ENCODE measurements around the gene PDIA5. TPM values are rescaled to one million over a fixed set of nuclear protein-coding genes. Genes with fewer than 3 reads are reported as not detected.

PDIA5 gene
- total and polyA plus RNA-seq, 2 of the 4 experiments (the other 2 are of a cell fraction): 19.4 to 42.0 TPM

GRCh38 chr3:123122525-123123315 lies 55.9 kb downstream of the PDIA5 start:
- Histone ChIP-seq H3K4me2 (ENCODE audit: low read depth, low read length) (no peak overlapping the region), H4K8ac (ENCODE audit: low read depth in 2 of 2, low read length in 2 of 2) (no peak overlapping the region), H2BK20ac (ENCODE audit: low read depth, low read length) (no peak overlapping the region), H2BK5ac (ENCODE audit: low read depth, low read length, poor library complexity, severe bottlenecking) (no peak overlapping the region), H3K56ac (ENCODE audit: extremely low read depth, insufficient read depth, low read length) (no peak overlapping the region), H3K4me3 (ENCODE audit: insufficient read depth, low read depth, low read length) (no peak overlapping the region), H3K23ac (ENCODE audit: low read depth, low read length) (no peak overlapping the region), H3K4me1 (ENCODE audit: control insufficient read depth, insufficient read depth, low read length) (peaks cover 3% of the 10 kb centered on the region; the same call in 1 of the 2 replicates), H3K79me1 (ENCODE audit: low read depth in 1 of 2, low read length in 2 of 2) (0 out of 4 replicates have a peak, but pooled peaks cover 3% of the 10 kb centered on the region in 2 experiments), H3K9me1 (ENCODE audit: insufficient read depth, low read length) (peaks cover 7% of the 10 kb centered on the region; the same call in 1 of the 2 replicates), H4K20me1 (ENCODE audit: insufficient read depth, low read length) (peaks cover 7% of the 10 kb centered on the region; the same call in 1 of the 2 replicates), H2BK15ac (ENCODE audit: low read depth, low read length) (no peak overlapping the region), H2AK5ac (ENCODE audit: low read depth, low read length) (no peak overlapping the region), H2BK120ac (ENCODE audit: low read depth, low read length) (no peak overlapping the region), H3K18ac (ENCODE audit: low read depth, low read length) (no peak overlapping the region), H3K36me3 (ENCODE audit: control insufficient read depth, insufficient read depth, low read length) (peaks cover 33% of the 10 kb centered on the region), H2AFZ (replicated peaks; ENCODE audit: low read length, poor library complexity) (no peak overlapping the region), H3K27me3 (ENCODE audit: control insufficient read depth, insufficient read depth, low read length) (no peaks in the 10 kb centered on the region), H3K9ac (ENCODE audit: low read depth, low read length) (no peak overlapping the region), H3K14ac (replicated peaks; ENCODE audit: low read depth, low read length) (peak overlapping the region; percentile 52; the same call in 1 of the 2 replicates), H3K4ac (ENCODE audit: low read depth, low read length) (no peak overlapping the region), H4K91ac (ENCODE audit: insufficient read depth, low read depth, low read length) (no peak overlapping the region), H3K27ac (ENCODE audit: insufficient read depth, low read length) (no peak overlapping the region), H4K5ac (ENCODE audit: low read depth, low read length) (no peak overlapping the region; the same call in 1 of the 2 replicates), H3K9me3 (ENCODE audit: control insufficient read depth, insufficient read depth, low read length) (no peaks in the 10 kb centered on the region), H2AK9ac (replicated peaks; ENCODE audit: low read depth, low read length, poor library complexity) (no peak overlapping the region)
- in situ Hi-C loops (cut with MboI; ENCODE audit: low sequenced_read_pairs) (no loop called here), dilution Hi-C loops (cut with HindIII; ENCODE audit: low sequenced_read_pairs, unreplicated experiment) (no loop called here), intact Hi-C loops (cut with micrococcal nuclease) (no loop called here)
- ATAC-seq (ENCODE audit: low read depth) (peak; percentile 77), DNase-seq (peak; percentile 40)
- POLR2A ChIA-PET (ENCODE audit: unreplicated experiment): no interaction called here
- no TSS peak for BruUV-seq (replicated peaks)
- no CpG with 5 or more reads among the region's 8 CpGs for WGBS, 2 experiments (ENCODE audit: extremely low coverage in 2 of 2, insufficient read length in 1 of 2)
- no peak for TF ChIP-seq SMC3 (IDR thresholded peaks at IDR 0.05; ENCODE audit: low read depth, low read length)
- no peak for TF ChIP-seq CEBPB (IDR thresholded peaks at IDR 0.05; ENCODE audit: low read depth, low read length)
- no peak for TF ChIP-seq NFE2L2 (IDR thresholded peaks at IDR 0.05; ENCODE audit: low read depth, low read length)
- no peak for TF ChIP-seq MAFK (IDR thresholded peaks at IDR 0.05; ENCODE audit: low read depth, low read length)
- no peak for TF ChIP-seq POLR2A (IDR thresholded peaks at IDR 0.05; ENCODE audit: low read depth, low read length)
- no peak for TF ChIP-seq CTCF (conservative IDR thresholded peaks at IDR 0.05; ENCODE audit: low read depth, low read length)
- no peak for TF ChIP-seq RCOR1 (IDR thresholded peaks at IDR 0.05; ENCODE audit: insufficient replicate concordance, low read length)
- TF ChIP-seq CHD1 (IDR thresholded peaks at IDR 0.05; ENCODE audit: low read depth, low read length): no peak
- TF ChIP-seq MXI1 (IDR thresholded peaks at IDR 0.05; ENCODE audit: borderline replicate concordance, low read depth, low read length): no peak
- TF ChIP-seq FOS (IDR thresholded peaks at IDR 0.05; ENCODE audit: low read depth, low read length): no peak
- TF ChIP-seq RFX5 (IDR thresholded peaks at IDR 0.05; ENCODE audit: low read depth, low read length): no peak
- CTCF ChIA-PET: interaction anchor here (0.5 kb wide), 1 partner anchor 95 kb away, joined by 4 read pairs; the partner anchor contains the start of gene SEMA5B
